Islet precursor cell (in vitro differentiated cells): ENCODE data around the gene STEAP2.

Source experiments
- DNase-seq: peaks from one replicate; pipeline ENCODE4 v3.0.0-alpha.2; 2018

STEAP2 gene

GRCh38 chr7:90194911-90195809 is 16.4 kb upstream of the STEAP2 start:
- no peak for DNase-seq

- no peak for DNase-seq
Measured at GRCh38 chr7:90201500-90202195, 9.9 kb upstream of the STEAP2 start.

- no peak for DNase-seq
Measured at GRCh38 chr7:90207956-90208355, 3.6 kb upstream of the STEAP2 start.

- DNase-seq = no peak
Measured at GRCh38 chr7:90209776-90210175, 1.8 kb upstream of the STEAP2 start.

GRCh38 chr7:90210475-90210874 is 1.1 kb upstream of the STEAP2 start:
- DNase-seq = no peak

- DNase-seq = peak; percentile 54
Measured at GRCh38 chr7:90210981-90211380, 559 bp upstream of the STEAP2 start.

GRCh38 chr7:90212149-90212495 is 582 bp downstream of the STEAP2 start:
- DNase-seq = no peak

- DNase-seq = no peak
Measured at GRCh38 chr7:90213521-90213920, 2.0 kb downstream of the STEAP2 start.

- no peak for DNase-seq
Measured at GRCh38 chr7:90216080-90216674, 4.6 kb downstream of the STEAP2 start.

- DNase-seq = no peak
Measured at GRCh38 chr7:90216771-90217170, 5.2 kb downstream of the STEAP2 start.

GRCh38 chr7:90222390-90222789 is 10.8 kb downstream of the STEAP2 start:
- no peak for DNase-seq

- DNase-seq = peak; percentile 55
Measured at GRCh38 chr7:90222811-90223725, 11.5 kb downstream of the STEAP2 start.

- no peak for DNase-seq
Measured at GRCh38 chr7:90224195-90224594, 12.7 kb downstream of the STEAP2 start.

- no peak for DNase-seq
Measured at GRCh38 chr7:90225181-90225580, 13.6 kb downstream of the STEAP2 start.

GRCh38 chr7:90225601-90226000 is 14.1 kb downstream of the STEAP2 start:
- DNase-seq = no peak

- no peak for DNase-seq
Measured at GRCh38 chr7:90227259-90227658, 15.7 kb downstream of the STEAP2 start.

- no peak for DNase-seq
Measured at GRCh38 chr7:90229682-90230081, 18.1 kb downstream of the STEAP2 start.

GRCh38 chr7:90230834-90231233 is 19.3 kb downstream of the STEAP2 start:
- DNase-seq = no peak

GRCh38 chr7:90231304-90231703 is 19.8 kb downstream of the STEAP2 start:
- DNase-seq = no peak

GRCh38 chr7:90232430-90232829 is 20.9 kb downstream of the STEAP2 start:
- DNase-seq = no peak

GRCh38 chr7:90233569-90233968 is 22.0 kb downstream of the STEAP2 start:
- DNase-seq = no peak

GRCh38 chr7:90236721-90237289 is 25.3 kb downstream of the STEAP2 start:
- no peak for DNase-seq
